Breast epithelium (tissue), 3 donors: ENCODE measurements around the gene PPRC1.

ENCODE experiments used
- POLR2A ChIP-seq: fragments of 450-650 bp; IDR thresholded peaks from one replicate; pipeline ENCODE4 v1.6.1; 2016; ENCODE audit warnings: antibody characterized with exemption, mild to moderate bottlenecking, moderate library complexity
- TF ChIP-seq, protein P1 (sequence below), 3 donors: fragments of 450-650 bp; IDR thresholded peaks; one replicate each; pipeline ENCODE4 v1.5.1; 2016 to 2017; ENCODE audit warnings: antibody characterized with exemption in 3 of 3, mild to moderate bottlenecking in 3 of 3, moderate library complexity in 3 of 3

DNA sequence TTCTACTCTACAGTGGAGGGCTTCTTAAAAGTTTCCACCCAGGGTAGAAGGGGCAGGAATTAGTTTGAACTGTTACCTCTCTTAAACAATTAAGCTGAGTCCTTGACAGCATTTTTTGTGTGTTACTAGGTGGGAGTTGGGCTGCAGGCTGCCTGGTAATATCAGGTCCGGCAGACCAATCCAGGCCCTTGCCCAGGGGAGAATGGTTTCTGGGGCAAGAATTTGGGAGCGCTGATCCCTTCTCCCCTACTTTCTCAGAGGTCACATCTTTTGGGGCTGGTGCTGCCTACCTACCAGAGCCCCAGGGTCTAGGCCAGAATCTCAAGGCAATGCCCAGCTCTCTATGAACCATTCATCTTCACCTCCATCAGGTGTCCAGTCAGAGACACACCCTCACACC is 1.6 kb downstream of the PPRC1 start:
- TF ChIP-seq, protein P1, sequence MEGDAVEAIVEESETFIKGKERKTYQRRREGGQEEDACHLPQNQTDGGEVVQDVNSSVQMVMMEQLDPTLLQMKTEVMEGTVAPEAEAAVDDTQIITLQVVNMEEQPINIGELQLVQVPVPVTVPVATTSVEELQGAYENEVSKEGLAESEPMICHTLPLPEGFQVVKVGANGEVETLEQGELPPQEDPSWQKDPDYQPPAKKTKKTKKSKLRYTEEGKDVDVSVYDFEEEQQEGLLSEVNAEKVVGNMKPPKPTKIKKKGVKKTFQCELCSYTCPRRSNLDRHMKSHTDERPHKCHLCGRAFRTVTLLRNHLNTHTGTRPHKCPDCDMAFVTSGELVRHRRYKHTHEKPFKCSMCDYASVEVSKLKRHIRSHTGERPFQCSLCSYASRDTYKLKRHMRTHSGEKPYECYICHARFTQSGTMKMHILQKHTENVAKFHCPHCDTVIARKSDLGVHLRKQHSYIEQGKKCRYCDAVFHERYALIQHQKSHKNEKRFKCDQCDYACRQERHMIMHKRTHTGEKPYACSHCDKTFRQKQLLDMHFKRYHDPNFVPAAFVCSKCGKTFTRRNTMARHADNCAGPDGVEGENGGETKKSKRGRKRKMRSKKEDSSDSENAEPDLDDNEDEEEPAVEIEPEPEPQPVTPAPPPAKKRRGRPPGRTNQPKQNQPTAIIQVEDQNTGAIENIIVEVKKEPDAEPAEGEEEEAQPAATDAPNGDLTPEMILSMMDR (IDR thresholded peaks at IDR 0.05): no peak
- TF ChIP-seq POLR2A: no peak
